GM13976 (cell line): ENCODE measurements around the gene ESPN.

ENCODE experiments used
- DNase-seq: peaks from one replicate; pipeline ENCODE4 v3.0.0; 2012; ENCODE audit warnings: low spot score
- in situ Hi-C: fragments of 300-500 bp; cut with MboI; formaldehyde crosslinking; loops from one replicate; pipeline ENCODE4 v1.12.0; 2022; ENCODE audit warnings: low sequenced_read_pairs, mixed read lengths, inconsistent platforms; ENCODE audit not compliant: unreplicated experiment
- TF ChIP-seq, protein P1 (sequence below): IDR thresholded peaks from 2 replicates; pipeline ENCODE4 v1.5.1; 2012; ENCODE audit warnings: borderline replicate concordance, mild to moderate bottlenecking; ENCODE audit not compliant: insufficient read depth; ENCODE audit errors: extremely low read depth, missing control alignments, control extremely low read depth

Gene ESPN

DNA sequence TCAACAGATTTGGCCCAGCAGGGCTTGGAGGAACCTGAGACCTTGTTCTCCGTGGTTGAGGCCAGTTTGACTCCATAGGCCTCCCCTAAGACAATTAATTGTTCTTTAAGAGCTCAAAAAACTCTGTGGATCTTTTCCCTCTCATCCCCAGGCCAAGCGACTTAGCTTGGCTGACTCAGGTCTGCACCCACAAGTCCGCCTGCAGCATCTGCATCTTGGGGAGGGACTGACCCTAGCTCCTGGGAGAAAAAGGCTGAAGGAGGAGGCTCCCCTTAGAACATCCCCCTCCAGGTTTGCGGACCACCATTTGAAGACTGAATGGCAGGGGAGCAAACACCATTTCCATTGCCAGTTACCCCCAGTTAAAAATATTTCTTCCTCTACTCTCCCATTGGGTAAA, 3.3 kb upstream of the ESPN start:
- no peak for DNase-seq
- in situ Hi-C loops = no loop called here
- TF ChIP-seq, protein P1, sequence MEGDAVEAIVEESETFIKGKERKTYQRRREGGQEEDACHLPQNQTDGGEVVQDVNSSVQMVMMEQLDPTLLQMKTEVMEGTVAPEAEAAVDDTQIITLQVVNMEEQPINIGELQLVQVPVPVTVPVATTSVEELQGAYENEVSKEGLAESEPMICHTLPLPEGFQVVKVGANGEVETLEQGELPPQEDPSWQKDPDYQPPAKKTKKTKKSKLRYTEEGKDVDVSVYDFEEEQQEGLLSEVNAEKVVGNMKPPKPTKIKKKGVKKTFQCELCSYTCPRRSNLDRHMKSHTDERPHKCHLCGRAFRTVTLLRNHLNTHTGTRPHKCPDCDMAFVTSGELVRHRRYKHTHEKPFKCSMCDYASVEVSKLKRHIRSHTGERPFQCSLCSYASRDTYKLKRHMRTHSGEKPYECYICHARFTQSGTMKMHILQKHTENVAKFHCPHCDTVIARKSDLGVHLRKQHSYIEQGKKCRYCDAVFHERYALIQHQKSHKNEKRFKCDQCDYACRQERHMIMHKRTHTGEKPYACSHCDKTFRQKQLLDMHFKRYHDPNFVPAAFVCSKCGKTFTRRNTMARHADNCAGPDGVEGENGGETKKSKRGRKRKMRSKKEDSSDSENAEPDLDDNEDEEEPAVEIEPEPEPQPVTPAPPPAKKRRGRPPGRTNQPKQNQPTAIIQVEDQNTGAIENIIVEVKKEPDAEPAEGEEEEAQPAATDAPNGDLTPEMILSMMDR = no peak

DNA sequence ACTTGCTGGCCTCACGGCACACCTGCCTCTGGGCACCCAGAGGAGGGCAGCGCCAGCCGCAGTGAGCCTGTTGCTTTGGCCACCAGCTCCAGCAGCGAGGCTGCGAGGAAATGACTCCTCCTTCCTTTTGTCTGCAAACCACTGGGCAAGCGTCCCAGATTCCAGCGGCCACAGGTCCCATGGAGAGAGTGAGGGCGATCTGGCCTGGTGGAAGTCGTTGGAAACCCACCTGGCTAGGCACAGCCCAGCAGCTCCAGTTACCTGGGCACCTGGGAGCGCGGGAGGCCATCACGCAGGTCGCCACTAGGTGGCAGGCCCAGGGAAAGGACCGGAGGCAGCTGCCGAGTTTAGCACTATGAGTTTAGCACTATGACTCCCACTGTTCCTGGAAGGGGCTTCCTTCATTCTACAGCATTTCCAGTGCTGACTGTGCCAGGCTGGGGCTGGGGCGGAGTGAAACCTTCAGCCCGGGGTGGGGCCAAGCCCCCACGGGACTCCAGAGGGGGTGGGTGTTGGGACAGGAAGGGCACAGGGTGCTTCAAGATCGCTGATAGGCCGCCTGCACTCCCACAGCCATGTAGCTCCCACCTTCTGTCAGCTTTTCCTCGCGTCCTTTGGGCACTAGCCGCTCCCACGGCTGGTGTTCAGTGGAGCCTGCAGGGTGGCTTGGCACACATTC, 1.1 kb upstream of the ESPN start:
- in situ Hi-C loops = no loop called here
- peak; percentile 87 for DNase-seq
- TF ChIP-seq, protein P1 = peak; percentile 87

DNA sequence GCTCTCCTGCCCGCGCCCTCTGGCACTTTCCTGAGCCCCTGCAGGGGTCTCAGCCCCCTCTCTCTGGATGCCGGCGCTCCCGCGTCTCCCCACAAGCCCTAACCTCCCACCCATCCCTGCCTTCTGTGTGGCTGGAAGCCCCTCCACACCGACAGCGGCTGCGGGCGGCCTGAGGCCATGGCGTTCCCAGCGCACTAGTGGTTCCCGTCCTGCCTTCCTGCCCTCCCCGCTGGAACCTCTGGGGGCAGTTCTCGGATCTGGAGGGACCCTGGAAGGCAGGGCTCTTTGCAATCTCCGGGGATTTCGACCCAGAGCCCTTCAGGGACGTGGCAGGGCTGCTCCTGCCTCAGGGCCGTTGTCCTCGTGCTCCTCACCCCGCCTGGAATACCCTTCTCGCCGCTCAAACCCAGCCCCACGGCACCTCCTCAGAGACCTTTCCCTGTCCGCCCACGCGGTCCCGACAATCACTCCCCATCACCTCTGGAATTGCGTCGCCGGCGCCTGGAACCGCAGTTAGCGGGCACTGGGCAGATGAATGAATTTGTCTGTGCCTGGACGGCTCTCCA, 493 bp upstream of the ESPN start:
- DNase-seq = peak; percentile 51
- TF ChIP-seq, protein P1 = no peak
- in situ Hi-C loops = no loop called here

DNA sequence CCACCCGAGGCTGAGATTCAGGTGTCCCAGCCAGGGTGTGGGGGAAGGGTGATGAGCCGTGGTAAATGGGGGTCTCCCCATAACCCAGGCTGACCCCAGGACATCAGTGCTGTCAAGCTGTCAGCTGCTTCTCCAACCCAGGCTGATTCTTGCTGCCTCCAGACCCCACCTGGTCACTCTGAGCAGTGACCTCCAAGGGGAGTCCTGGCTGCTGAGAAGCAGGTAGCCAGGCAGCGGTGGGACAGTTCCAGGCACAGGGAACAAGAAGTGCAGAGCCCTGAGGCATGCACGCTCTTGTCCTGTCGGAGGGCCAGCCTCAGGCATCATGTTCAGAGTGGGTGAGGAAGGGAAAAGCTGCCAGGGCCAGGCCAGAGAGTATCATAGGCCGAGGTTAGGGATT, 1.1 kb downstream of the ESPN start:
- TF ChIP-seq, protein P1 = no peak
- in situ Hi-C loops = no loop called here
- DNase-seq = no peak

DNA sequence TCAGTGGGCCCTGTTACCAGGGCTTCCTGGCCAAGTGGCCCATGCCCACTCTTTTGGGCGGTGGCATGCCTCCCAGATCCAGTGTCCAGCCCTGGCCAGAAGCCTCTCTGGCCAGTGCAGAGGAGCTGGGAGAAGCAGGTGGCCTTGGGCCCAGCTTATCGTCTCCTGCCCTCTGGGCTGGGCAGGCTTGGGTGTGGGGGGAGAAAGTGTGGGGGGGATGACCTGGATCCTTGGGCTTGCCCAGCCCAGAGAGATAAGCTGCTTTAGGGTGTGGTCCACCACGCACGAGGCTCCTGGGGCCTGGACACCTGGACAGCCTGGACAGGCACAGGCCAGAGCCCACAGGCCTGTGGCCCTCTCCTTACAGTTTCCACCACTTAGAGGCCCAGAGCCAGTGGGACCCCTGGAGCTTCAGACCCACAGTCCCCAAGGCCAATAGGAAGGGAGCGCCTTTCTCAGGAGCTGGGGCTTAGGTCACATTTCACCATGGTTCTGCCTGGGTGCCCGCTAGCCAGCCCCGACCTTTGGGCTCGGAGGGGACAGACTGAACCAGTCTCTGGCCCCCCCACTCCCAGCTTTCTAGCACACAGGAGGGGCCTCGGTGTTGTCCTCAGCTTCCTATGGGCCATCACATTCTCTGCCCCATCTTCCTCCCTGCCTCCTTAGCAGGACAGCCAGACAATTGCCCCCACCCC, 1.8 kb downstream of the ESPN start:
- TF ChIP-seq, protein P1 = no peak

DNA sequence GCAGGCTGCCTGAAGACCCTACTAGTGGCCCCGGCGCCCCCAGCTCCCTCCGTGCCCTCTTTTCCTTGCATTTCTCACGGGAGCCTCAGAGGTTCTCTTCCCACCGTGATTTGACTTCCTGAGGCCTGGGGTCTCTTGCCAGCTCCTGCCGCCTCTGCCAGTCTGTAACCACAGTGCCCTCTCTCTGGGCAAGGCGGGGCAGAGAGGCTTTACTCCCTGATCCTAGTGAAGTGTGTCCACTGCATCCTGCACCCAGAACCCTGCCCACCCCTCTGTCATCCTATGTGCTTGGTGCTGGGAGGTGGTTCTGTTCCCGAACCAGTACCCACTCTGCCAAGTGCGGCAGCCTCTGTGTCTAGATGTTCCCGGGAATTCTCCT, 2.4 kb downstream of the ESPN start:
- DNase-seq = no peak
- in situ Hi-C loops = no loop called here
- TF ChIP-seq, protein P1 = no peak

More for the DNA sequence above, 1.8 kb downstream of the ESPN start:
- DNase-seq = no peak
- in situ Hi-C loops = no loop called here
